NCI-H748 (cell line): ENCODE data around the gene RAD51B.

Experiments used
- DNase-seq: peaks from one replicate; lab custom pipeline; 2025; ENCODE audit not compliant: unreplicated experiment; lab: John Stamatoyannopoulos, UW

RAD51B gene

DNA sequence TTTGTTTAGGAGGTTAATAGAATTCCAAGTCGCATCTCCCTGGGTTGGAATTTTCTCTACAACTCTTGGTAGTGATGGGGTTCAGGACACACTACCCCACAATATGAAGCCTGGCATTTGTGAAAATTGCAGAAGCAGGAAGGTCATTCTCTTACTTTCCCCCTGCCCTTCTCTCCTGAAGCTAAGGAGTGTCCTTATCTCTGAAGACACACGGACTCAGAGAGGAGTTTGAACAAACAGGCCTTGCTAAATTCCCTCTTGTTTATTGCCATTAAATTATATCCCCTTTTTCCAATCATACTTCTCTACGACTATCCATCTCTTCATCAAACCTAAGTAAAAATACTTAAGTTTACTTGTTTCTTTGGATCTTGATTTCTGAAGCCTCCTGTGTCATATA lies 443.0 kb downstream of the RAD51B start:
- no peak for DNase-seq

DNA sequence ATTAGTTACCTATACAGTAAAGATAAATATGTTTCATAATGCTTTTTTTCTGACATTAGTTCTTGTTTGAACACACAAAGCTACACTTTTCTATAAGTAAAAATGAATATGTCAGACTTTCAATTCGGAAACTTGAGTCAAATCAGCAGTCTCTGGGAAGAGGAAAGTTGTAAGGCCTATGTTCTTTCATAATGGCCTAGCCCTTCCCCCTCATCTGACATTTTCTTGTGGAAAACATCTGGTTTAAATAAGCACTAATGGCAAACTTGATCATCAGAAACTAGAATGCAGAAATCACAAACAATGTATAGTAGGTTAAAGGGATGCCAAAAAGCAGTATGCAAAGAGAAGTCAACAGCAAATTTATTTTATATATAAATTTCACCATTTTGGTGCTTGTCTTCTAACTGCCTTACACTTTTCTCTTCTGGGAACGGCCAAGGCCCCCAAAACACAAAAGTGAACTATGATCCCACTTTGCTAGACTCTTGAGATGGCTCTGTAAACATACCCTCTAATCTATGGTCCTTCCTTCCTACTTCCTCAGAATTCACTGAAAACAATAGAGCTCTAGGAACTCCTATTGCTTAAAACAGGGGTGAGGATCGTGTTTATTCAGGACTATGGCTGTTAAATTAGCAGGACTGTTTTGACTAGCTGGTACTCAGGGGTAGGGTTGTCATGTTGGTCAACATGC lies 444.1 kb downstream of the RAD51B start:
- DNase-seq, result no peak

DNA sequence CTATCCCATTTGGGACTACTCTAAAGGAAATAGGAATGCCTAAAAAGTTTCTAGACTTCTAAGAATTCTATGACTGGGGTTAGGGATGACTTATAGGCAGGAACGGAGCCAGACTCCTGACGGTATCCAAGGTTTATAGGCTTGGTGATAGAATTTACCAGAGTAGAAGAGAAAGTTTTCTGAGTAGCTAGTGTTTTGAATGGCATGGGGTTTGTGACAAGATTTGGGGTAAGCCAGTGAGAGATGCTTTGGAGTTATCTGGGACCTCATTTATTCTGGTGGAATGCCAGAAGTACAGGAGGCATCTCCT lies 444.6 kb downstream of the RAD51B start:
- no peak for DNase-seq

DNA sequence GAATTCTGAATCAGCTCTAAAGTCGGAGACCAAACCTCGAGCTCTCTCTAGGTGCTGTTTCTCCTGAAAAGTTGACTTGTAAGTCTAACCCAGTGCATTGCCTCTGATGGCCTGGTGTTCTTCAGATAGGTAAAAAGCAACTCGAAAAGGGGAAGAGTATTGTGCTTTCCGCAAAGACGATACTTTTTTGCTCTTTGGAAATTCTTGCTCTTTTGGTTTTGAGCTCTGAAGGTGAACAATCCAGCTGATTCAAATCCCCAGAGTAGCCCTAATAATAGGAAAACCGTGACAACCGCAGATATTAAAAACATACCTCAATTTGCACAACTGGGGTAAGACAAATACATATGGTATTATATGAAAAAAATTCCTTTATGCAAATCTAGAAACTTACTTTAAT lies 447.4 kb downstream of the RAD51B start:
- no peak for DNase-seq

DNA sequence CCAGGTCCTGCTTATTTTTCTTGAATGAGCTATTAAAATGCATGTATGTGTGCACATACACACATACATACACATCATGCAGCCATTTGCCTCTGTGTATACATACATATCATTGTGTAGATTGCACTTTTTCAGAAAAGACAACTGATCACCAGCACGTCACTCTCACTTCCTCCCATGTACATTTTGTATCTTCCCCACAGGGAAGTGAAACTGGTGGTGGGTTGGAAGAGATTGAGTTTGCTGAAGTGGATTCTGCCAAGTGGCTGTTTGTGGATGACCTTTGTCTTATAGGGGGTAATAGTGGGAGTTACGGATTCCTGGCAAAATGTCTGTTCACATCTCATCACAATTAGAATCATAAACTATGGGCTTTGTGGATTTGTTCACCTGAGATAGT lies 448.6 kb downstream of the RAD51B start:
- no peak for DNase-seq

DNA sequence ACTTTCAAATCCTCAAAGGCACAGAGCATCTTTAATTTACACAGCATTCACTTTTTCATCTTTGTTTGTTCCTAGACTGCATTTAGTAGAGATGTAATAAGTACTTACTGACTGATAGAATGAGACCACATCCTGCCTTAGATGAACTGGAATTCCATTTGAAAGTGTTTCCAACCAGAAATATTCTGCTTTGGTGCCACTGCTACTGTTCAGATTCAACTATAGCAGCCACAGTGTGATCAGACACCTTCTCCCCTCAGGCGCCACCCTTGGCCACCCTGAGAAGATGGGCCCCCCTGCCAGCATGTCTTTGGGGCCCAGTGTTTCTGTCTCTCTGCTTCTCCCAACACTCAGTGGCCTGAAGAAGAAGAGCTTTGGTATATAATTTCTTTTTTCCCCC lies 449.1 kb downstream of the RAD51B start:
- DNase-seq, result no peak

DNA sequence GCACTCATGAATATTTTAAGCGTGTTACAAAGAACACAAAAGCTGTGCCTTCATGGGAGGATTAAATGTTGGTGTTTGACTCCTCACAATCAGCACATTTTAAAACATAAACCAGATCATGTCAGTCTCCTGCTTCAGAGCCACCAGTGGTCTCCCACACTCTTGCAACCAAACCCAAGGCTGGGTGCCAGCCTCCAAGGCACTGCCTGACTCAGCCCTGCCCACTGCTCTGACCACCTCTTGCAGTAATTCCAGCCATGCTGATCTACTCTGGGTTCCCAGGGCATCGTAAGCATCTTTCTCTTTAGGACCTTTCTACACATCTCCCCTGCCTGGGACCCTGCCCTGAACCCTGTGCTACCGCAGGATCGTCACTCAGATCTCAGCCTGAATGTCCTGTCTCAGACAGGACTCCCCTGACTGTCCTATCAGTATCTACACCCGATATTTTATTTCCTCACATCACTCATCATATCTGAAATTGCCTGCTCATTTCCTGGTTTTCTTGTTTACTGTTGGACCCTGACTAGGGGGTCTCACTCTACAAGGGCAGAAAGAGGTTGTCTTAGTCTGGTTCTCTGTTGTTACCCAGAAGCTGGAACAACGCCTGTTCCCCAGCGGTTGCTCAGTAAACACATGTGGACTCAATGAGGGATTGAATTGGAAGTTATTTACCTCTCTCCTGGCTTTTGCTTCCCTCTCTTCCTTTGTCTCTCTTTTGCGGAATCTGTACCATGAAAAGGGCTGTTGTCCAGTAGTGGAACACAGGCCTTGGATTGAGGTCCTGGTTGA lies 449.8 kb downstream of the RAD51B start:
- no peak for DNase-seq

DNA sequence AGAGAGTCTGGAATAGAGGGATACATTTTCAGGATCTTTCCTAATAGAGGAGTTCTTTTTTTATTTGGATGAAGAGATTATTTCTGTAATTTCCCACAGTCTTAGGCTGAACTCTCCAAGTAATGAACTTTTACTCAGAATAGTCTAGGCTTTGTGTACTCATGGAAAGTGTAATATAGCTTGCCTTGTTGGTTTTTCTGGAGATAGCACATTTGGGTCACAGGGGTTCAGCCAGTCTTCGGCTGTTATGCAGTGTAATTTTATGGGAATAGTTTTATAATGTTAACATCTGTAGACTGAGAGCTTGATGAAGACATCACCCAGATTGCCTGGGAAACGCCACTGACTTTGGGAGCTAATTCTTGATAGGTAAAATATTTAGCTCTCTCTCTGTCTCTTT lies 450.8 kb downstream of the RAD51B start:
- DNase-seq, result no peak

DNA sequence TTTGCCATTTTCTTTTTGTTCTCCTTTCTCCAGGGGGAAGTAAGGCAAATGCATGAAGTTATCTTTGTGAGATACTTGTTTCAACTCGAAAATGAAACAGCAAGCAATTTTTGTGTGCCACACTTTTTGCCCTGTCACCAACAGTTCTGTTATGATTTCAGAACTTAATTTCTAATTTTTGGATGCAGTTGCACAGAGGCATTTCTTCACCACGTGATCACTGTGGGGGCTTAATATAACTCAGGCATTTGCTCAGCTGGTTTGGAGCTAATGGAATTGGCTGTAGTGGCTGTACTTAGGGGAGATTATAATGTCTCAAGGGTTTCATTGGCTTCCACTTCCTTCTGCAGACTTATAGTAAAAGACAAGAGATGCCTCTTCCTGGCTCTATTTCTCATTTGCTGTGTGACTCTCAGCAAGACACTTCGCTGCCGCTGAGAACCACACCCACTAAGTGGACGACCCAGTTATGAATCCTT lies 452.4 kb downstream of the RAD51B start:
- DNase-seq, result no peak

DNA sequence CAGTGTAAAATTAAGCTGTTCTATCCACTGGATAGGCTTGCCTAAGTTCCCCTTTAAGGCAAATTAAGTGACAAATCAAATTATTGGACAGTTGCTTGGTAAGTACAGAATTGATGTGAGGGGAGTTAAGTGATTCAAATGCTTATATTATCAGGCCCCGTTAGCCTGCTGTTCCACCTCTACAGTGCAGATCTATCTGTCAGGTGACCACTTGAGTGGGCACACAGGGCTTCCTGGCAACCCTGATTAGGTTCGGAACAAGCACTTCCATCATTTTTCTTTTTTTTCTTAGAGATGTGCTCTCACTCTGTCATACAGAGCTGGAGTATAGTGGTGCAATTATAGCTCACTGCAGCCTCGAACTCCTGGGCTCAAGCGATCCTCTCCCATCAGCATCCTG lies 453.8 kb downstream of the RAD51B start:
- DNase-seq, result no peak

DNA sequence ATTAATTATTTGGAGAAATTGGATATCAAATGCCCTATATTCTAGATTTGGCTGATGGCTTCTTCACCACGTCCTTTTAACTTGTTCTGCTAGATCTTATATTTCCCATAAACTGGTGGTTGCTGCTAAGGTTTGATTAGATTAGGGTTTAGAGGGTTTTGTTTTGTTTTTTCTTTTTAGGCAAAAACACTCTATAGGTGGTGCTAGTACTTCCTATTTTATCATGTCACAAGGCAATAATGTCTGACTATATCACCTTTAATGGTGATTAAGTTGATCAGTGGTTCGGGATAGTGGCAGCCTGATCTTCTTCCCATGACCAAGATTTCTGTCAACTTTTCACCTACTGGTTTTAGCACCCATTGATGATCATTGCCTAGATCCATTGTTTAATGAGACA lies 455.1 kb downstream of the RAD51B start:
- no peak for DNase-seq

DNA sequence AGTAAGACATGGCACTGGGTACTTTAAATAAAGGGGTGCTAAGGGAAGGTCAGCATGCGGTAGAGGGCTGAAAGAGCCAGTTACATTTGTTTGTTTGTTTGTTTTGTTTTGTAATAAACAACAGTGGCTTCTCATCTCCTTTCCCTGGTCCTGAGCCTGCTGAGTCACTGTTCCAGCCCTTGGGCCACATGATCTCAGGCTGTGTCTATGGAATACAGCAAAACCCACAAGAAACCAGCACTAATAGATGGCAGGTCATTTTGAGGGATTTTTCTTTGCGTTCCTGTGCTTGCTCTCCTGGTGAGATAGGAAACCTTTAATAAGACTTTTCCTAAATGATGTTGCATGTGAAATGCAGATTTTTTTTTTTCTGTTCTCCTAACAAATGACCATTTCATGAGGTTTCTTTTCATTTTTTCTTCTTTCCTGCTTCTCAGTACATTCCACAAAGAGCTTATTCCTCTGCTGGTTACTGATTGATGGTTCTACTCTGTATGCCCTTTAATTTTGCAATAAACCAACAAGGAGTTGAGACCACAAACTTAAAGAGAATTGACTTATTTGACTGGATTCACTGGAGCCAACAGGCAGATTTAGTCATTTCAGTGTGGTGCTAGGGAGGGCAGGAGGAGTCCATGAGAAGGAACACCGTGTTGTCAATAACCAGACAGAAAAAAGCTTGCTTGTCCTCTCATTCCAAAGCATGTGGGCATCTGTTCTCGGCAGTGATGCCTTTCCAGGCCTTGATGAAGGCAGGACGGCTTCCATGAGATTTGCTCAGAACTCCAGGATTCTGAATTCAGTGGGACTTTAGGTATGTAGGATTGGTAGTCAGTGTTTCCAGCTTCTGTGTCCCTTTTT lies 459.2 kb downstream of the RAD51B start:
- DNase-seq, result no peak

DNA sequence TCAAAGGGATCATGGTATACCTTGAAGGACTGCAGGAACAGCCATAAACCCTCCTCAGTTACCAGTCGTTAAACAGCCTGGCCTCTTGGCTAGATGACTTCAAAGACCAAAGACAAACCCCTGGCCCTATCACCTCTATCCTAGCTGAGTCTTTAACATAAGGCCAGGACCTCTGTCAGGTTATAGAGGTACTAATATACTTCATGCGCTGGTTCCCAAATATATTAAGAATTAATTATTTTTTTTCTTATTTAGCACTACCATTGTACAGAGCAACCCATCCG lies 459.8 kb downstream of the RAD51B start:
- DNase-seq, result no peak

DNA sequence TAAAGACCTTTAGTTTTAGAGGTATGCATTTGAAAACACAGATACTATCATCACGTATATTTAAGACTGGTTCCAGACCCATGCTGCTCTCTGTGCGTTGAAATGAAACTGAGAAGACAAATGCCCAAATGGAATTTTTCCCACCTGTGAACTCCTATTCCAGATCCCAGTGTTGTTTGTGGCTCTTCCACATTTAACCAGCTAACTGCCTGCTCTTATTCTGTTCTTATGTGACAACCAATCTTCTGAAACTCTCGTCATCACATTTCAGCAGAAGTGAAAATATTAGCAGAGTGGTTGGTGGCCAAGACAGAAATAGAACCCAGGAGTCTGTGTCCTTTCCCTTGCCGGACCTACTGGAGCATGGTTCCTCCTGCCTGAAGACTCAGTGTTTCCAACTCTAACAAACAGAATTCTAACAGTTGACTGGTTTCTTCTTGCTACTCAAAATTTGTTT lies 460.2 kb downstream of the RAD51B start:
- DNase-seq, result no peak

DNA sequence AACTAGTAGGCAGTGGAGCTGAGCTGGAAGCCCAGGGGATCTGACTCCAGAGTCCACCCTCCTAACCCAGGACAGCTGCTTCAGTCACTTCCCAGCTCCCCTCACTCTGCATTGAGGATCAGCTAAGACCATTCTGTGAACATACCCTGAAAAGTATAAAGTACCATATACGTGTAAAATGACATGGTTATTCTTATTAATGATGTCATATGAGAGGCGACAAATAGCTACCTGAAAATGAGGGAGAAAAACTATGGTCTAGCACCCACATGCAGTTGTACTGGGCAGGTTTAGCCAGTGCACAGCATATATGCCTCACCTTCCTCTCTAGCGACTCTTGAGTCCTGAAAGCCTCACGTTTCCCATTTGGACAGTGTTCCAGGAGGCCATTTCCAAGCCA lies 461.9 kb downstream of the RAD51B start:
- no peak for DNase-seq

DNA sequence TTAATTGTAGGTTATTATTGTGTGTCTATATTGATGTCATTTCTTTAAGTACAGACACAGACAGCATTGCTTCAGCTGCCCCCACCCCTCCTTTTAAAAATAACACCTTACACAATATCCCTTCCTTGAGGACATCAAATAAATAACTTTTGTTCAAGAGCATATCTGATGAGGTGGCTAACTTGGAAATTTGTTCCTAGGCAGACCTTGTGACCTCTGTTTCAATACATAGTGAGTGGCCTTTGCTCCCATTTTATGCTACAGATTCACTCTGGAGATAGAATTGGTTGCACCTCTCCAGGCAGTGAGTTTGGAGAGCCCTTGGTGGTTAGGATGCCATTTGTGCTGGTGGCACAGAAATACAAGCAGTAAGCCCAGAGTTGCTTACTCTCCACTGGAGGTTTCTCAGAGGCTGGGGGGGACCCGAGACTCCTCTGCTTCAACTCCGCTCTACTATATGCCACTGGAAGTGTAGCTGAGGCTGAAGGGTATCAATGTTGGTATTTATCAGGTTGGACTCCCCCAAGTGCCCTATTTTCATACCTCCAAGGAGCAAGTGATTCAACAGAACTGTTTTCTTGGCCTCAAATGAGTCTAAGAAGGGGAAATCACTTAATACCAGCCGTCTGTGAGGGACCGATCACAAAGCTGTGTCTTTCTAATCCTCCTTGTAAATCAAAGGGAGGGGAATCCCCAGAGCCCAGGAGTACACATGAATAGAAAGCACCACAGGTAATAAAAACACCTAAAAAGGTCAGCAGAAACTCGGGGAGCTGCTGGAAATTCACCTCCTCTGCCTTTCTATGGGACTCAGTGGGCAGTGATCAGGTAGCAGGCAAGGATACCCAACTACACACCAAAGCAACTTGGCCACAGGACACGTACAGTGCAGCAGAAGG lies 463.1 kb downstream of the RAD51B start:
- DNase-seq, result no peak

DNA sequence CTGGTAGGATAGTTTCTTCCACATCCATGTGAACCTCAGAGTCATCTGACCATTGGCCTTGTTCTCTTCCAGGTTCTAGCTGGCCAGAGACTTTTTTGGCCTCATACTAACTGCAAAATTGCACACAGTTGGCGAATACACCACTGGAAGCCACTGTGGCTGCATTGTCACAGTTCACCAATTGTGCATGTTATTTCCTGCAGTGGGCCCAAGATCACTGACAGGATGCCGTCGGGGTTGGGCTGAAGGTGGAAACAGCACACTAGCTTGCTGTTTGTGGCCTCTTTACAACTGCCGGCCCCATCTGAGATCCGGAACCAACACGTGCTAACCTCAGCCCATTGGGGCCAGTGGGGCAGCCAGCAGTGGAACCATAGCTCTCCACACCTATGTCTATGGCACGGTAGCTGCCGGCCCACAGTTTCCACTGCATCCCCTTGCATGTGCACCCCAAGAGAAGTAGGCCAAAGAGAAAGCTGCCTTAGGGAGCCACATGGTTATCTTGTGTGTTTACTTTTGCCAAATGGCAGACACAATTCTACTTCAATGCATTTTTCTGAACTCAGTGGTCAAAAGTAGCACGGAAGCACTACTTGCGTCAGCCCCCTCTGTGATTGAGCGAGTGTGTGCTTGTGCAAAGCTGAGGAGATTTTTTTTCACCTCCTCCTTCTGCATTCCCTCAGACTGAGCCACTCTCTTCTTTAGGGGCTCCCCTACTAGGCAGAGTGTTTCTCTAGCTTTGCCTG lies 464.0 kb downstream of the RAD51B start:
- no peak for DNase-seq

DNA sequence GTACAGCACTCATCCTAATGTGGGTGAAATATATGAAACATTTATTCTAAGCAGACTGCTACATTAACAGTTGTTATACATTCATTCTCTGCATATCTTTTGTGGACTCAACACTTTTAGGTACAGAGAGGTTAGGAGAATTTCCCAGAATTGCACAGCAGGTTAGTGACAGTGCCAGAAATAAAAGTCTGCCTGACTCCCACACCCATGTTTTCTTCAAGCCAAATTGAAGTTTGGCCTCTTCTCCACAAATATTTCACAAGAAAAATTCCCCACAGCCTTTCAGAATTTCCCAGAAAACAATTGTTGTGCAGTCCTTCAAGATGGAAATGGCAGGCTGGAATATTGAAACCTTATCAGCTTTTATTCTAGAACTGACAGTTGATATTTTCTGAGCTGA lies 464.8 kb downstream of the RAD51B start:
- DNase-seq, result no peak

DNA sequence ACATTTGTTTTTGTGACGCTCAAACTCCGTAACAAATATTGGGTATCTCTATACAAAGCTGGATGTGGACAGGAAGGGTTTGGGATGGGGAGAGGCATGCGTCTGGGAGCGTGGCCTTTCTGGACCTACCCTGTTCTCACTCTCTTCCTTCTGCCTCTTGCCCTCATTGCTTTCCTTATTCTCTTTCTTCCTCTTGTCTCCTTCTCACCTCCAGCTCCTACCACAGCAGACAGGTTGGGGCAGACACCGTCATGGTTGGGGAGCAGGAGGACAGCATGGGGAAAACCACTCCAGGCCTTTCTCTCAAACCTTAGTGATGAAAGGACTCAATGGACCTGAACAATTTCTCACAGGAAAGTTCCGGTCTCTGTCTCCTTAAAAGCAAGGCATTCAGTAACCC lies 465.3 kb downstream of the RAD51B start:
- DNase-seq, result no peak

DNA sequence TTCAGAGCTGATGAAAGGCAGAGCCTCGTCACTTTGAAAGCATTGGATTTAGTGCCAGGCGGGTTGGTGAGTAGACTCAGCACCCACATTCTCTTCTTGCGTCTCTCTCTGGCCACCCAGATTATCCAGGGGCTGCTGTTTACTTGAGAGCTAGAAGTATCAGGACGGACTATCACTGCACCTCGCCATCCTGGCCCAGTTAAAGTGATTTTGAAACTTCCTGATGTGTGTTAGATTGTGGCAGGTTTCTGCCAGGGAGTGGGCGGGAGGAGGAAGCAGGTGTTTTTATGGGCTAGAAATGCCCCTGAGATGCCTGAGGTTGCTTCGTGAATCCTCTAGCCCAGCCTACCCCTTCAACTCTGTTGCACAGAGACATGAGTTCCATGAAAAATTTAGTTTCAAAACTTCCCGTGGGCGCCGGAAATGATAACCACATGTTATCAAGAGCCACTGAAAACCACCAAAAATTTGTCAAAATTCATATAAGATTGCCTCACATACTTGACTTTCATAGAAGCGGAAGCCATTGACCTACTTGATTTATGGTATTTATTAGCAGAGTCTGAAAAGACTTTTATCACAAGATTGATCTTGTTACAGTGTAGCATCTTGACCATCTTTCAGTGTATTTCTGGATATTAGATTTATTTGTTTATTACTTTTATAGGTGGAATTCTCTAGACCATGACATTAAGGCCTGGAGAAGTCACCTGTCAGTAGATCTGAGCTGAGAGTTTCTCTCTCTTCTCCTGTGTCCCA lies 466.0 kb downstream of the RAD51B start:
- no peak for DNase-seq
